Activated T-cell treated with anti-CD3 and anti-CD28 coated beads, Interleukin-2, amount 50 U/mL, for 4 hours (primary cell): ENCODE data around the gene RABEP1. TPM values are rescaled to one million over a fixed set of nuclear protein-coding genes. Genes with fewer than 3 reads are reported as not detected.

Source experiments
- ATAC-seq, 2 donors: fragments of 200-7000 bp; cut with Tn5 transposase; one replicate each; pipeline ENCODE4 v1.10.0; 2021
- DNase-seq: peaks from one replicate; pipeline ENCODE4 v3.0.0-alpha.2; 2020
- H3K27me3 Mint-ChIP-seq: one replicate; pipeline ENCODE4 v1.8.0; 2021; ENCODE audit warnings: low read depth, mixed read lengths
- H3K36me3 Mint-ChIP-seq: one replicate; pipeline ENCODE4 v1.8.0; 2022; ENCODE audit warnings: mixed read lengths; ENCODE audit not compliant: insufficient read depth
- H3K4me1 Mint-ChIP-seq: one replicate; pipeline ENCODE4 v1.8.0; 2021; ENCODE audit warnings: low read depth, mixed read lengths
- H3K4me3 Mint-ChIP-seq: one replicate; pipeline ENCODE4 v1.8.0; 2021; ENCODE audit warnings: mild to moderate bottlenecking, moderate library complexity, mixed read lengths
- H3K9me3 Mint-ChIP-seq: one replicate; pipeline ENCODE4 v1.8.0; 2021; ENCODE audit warnings: mixed read lengths
- total RNA-seq, 3 donors: library from RNA; stranded (reverse); gene quantifications; one replicate each; pipeline ENCODE4 v1.2.1, GENCODE V29; 2021

Gene RABEP1
- total RNA-seq, 3 donors from 2014 or later: 72.9 to 80.8 (median 76.3) TPM

- ATAC-seq: no peak
- Mint-ChIP-seq H3K9me3 (no peaks in the 10 kb centered on the region), H3K4me1 (peaks cover 33% of the 10 kb centered on the region), H3K36me3 (peaks cover 67% of the 10 kb centered on the region), H3K27me3 (no peaks in the 10 kb centered on the region), H3K4me3 (peak overlapping the region; percentile 29)
- no peak for DNase-seq
These were observed 152.9 kb downstream of the RABEP1 start for GRCh38 chr17:5434984-5435383.

Other genes with a start within 250 kb of the RABEP1 start
- gene SLC52A1, start 246.9 kb upstream of the RABEP1 start, total RNA-seq: under 1 TPM in 1 of 3 donors, not detected in 2; 0.08 TPM
- 1 to 10 TPM; 1.7 to 2.2 (median 1.8) TPM for gene ZFP3, start 203.8 kb upstream of the RABEP1 start, total RNA-seq
- gene ZNF232, start 170.4 kb upstream of the RABEP1 start, total RNA-seq: 10 to 100 TPM; 18.7 to 25.8 (median 21.3) TPM
- under 1 TPM in 2 of 3 donors, not detected in 1; 0.08 to 0.23 TPM for gene USP6, start 166.3 kb upstream of the RABEP1 start, total RNA-seq
- 1 to 10 TPM; 6.5 to 7.6 (median 6.7) TPM for gene ZNF594, start 90.4 kb upstream of the RABEP1 start, total RNA-seq
- gene SCIMP, start 47.4 kb upstream of the RABEP1 start, total RNA-seq: under 1 TPM in 1 of 3 donors, not detected in 2; 0.10 TPM
- gene NUP88, start 137.4 kb downstream of the RABEP1 start, total RNA-seq: 100 to 1,000 TPM; 171 to 184 (median 180) TPM
- gene RPAIN, start 137.9 kb downstream of the RABEP1 start, total RNA-seq: 10 to 100 TPM; 68.5 to 81.5 (median 76.2) TPM
- gene C1QBP, start 156.9 kb downstream of the RABEP1 start, total RNA-seq: 100 to 1,000 TPM; 663 to 755 (median 712) TPM
- 10 to 100 TPM; 54.1 to 59.9 (median 58.0) TPM for gene DHX33, start 186.7 kb downstream of the RABEP1 start, total RNA-seq
- gene DERL2, start 203.9 kb downstream of the RABEP1 start, total RNA-seq: 10 to 100 TPM; 77.3 to 90.3 (median 82.1) TPM
- 10 to 100 TPM; 35.9 to 38.1 (median 37.2) TPM for gene MIS12, start 204.3 kb downstream of the RABEP1 start, total RNA-seq